GM12874 (cell line): ENCODE measurements around the gene CFD.

Experiments
- TF ChIP-seq, protein P1 (sequence below): IDR thresholded peaks from 2 replicates; pipeline ENCODE4 v1.5.1; 2011; ENCODE audit warnings: low read depth, mild to moderate bottlenecking, control low read depth, low read length, moderate library complexity; ENCODE audit not compliant: insufficient read depth

Gene CFD

DNA sequence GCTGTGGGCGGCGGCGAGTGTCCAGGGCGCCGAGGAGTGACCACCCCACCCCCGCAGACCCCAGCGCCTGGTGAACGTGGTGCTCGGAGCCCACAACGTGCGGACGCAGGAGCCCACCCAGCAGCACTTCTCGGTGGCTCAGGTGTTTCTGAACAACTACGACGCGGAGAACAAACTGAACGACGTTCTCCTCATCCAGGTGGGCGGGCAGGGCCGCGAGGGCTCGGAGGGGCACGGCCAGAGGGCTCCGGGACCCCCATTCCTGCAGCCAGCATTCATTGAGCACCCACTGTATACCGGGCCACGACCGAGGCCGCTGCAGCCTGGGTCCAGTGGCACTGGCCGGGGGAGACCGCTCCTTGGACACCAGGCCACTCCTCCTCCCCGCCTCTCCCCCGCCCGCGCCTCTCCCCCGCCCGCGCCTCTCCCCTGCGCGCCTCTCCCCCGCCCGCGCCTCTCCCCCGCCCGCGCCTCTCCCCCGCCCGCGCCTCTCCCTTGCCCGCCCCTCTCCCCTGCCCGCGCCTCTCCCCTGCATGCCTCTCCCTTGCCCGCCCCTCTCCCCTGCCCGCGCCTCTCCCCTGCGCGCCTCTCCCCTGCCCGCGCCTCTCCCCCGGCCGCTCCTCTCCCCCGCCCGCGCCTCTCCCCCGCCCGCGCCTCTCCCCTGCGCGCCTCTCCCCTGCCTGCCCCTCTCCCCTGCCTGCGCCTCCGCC is 15.5 kb upstream of the CFD start:
- TF ChIP-seq, protein P1, sequence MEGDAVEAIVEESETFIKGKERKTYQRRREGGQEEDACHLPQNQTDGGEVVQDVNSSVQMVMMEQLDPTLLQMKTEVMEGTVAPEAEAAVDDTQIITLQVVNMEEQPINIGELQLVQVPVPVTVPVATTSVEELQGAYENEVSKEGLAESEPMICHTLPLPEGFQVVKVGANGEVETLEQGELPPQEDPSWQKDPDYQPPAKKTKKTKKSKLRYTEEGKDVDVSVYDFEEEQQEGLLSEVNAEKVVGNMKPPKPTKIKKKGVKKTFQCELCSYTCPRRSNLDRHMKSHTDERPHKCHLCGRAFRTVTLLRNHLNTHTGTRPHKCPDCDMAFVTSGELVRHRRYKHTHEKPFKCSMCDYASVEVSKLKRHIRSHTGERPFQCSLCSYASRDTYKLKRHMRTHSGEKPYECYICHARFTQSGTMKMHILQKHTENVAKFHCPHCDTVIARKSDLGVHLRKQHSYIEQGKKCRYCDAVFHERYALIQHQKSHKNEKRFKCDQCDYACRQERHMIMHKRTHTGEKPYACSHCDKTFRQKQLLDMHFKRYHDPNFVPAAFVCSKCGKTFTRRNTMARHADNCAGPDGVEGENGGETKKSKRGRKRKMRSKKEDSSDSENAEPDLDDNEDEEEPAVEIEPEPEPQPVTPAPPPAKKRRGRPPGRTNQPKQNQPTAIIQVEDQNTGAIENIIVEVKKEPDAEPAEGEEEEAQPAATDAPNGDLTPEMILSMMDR = no peak

DNA sequence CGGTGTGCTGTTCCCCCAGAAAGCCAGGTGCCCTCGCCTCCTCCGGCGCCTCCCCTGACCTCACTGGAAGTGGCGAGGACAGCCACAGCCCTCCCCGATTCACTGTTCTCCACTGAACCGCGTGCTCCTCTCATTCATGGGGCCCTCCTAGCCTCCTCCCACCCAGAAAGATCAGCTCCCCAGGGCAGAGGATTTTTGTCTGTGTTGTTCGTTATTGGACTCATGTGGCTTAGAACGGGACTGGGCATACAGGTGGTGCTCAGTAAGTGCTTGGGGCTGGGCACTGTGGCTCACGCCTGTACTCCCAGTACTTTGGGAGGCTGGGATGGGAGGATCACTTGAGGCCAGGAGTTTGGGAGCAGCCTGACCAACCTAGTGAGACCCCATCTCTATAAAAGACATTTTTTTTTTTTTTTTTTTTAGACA is 14.9 kb upstream of the CFD start:
- TF ChIP-seq, protein P1 = no peak

DNA sequence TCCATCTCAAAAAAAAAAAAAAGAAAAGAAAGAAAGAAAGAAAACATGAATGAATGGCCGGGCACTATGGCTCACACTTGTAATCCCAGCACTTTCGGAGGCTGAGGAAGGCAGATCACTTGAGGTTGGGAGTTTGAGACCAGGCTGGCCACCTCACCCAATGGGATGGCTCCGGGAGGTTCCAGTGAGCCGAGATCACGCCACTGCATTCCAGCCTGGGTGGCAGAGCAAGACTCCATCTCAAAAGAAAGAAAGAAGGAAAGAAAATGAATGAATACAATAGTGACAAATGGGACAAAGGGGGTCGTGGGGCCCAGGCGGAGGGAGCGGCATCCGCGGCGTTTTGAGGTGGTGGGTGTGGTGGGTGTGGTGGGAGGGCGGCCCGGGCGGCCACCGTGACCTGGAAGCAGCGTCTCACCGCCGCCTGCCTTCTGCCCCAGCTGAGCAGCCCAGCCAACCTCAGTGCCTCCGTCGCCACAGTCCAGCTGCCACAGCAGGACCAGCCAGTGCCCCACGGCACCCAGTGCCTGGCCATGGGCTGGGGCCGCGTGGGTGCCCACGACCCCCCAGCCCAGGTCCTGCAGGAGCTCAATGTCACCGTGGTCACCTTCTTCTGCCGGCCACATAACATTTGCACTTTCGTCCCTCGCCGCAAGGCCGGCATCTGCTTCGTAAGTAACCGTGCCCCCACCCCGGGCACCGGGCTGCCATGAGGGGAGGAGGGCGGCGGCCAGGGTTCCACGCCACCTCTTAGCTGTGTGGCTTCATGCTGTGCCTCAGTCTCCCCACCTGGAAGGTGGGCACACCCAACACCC is 13.6 kb upstream of the CFD start:
- TF ChIP-seq, protein P1 = no peak

DNA sequence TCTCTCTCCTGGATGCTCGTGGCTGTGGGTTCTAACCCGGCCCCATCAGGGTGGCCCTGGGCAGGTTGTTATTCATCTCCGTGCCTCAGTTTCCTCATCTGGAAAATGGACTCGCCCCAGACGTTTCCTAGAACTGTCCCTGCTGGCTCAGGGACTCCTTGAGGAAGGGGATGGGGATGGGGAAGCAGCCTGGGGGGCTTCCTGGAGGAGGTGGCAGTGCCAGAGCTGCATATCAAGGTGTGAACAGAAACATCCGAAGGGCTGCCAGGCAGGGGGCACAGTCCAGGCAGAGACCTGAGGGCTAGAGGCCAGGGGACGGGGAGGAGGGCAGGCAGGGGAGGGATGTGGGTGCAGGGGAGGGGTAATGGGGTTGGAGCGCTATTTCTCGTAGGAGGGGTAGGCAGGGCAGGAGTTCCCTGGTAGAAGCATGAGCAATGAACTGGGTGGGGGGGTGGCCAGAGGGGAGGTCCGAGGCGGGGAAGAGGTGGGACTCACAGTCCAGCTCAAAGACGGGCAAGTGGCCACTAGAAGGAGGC is 11.0 kb upstream of the CFD start:
- TF ChIP-seq, protein P1 = no peak

DNA sequence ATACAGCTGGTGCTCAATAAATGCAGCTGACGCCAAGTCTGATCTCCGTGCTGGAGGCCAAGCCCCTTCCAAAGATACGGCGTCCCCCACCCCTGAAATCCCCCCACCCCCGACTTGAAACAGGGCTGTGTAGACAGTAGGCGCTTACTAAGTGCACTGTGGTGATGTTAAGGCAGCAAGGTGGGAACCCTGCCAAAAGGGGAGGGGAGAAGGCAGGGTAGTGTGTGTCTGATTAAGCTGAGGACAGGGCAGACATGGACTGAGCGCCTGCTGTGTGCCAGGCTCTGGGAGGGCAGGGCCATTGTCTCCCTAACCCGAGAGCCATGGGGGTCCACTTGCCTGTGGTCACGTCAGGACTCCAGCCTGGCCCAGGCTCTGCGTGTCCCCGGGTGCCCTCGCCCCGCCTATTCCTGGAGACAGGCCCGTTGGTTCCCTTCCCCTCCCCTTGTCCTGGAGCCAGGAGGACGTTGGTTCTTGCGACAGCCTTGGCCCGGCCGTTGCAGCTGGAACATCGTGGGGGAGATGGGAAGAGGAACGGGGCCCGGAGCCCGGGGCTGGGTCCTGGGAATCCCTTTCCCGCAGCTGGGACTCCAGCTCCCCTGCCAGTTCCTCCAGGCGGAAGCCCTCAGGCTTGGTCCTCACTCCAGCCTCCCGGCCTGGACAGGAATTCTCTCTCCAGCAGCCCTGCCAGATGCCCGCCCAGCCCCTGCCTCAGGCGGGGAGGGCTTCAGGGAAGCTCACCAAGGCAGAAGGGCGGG is 9.1 kb upstream of the CFD start:
- TF ChIP-seq, protein P1 = no peak

DNA sequence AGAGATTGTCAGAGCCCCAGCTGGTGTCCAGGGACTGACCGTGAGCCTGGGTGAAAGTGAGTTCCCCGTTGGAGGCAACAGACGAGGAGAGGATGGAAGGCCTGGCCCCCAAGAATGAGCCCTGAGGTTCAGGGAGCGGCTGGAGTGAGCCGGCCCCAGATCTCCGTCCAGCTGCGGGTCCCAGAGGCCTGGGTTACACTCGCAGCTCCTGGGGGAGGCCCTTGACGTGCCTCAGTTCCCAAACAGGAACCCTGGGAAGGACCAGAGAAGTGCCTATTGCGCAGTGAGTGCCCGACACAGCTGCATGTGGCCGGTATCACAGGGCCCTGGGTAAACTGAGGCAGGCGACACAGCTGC is 8.5 kb upstream of the CFD start:
- TF ChIP-seq, protein P1 = no peak
